GOT3 (cell line): ENCODE results near the gene MBLAC1.

ENCODE experiments used
- DNase-seq: peaks from one replicate; lab custom pipeline; 2025; ENCODE audit warnings: mixed read lengths; lab: John Stamatoyannopoulos, UW

MBLAC1 gene

GRCh38 chr7:100126931-100127865, at the start of gene MBLAC1:
Gene MBLAC1, plus strand, starts transcription at chr7:100126967. Its CDS starts 429 bp downstream, at chr7:100127396.
- DNase-seq = peak; percentile 59

DNA sequence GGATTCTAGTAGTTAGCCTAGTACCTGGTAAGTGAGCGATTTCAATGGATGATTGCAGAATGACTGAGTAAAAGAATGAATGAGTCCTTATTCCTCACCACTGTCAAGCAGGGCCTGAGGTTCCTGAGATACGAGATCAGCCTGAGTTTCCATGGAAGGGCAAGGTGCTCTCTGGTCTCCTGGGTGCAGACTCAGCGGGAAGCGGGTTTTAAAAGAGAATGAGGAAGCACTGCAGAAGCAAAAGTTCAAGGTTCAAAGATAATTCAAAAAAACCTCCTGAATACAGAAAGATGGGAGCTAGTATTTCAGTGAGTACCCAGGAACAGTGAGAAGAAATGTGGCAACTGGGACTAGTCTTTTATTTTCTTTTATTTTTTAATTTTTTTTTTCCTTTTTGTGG, 49.6 kb upstream of the MBLAC1 start:
- DNase-seq = no peak

DNA sequence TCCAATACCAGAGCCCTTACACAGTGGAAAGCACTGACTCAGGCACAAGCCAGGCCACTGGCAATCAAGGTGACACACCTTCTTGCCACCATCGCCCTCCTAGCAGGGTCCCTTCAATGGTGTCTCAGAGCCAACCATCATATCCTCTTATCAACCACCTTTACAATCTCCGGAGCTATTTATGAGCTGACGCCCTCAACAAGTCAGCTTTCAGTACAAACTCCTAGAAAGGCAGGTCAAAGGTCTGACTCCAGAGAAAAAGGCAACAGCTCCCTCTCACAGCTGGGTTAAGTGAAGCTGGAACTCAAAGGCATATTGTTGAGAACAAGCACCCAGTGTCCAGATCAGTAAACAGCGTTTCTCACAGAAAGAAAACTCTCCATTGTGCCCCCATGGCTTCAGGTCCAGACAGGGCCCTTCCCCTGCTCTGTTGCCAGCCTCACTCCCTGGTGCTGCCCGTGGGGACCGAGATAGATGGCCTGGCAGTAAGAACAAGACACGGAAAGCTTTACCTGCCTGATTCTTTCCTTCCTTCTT, 47.7 kb upstream of the MBLAC1 start:
- no peak for DNase-seq

DNA sequence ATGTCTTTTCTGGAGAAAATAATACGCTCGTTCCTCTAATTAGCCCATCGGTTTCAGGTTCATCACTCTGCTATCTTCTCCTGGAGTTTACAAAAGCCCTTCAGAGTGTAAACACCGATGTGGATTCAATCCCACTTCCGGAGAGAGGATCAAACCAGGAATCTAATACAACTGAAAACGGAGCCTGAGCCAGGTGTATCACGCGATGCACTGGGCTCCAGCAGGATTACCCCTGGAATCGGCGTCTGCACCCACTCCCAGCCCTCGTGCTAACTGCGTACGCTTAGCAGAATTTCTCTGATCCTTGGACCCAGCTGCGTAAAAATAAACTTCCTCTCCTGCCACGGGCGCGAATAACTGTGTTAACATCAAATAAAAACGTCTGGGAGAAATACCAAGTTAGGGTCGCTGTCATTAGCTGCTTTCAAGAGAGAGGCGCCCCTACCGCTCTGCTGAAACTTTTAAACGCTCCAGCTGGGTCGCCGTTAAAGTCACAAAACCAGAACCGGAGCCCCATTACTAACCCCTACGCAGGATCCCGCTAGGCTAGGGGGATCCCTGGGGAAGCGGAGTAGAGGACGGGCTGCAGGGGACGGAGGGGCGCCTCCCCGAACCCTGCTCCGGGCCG, 45.7 kb upstream of the MBLAC1 start:
- no peak for DNase-seq

- DNase-seq = peak; percentile 92
These were observed 45.1 kb upstream of the MBLAC1 start, which contains the start of gene ZNF3 for GRCh38 chr7:100081535-100082102. Gene ZNF3, minus strand, starts transcription at chr7:100081723. Its CDS starts 4,366 bp downstream, at chr7:100077357.

- no peak for DNase-seq
These were observed 43.8 kb upstream of the MBLAC1 start for GRCh38 chr7:100082978-100083377.

GRCh38 chr7:100085515-100085914, 41.3 kb upstream of the MBLAC1 start:
- DNase-seq = no peak

- DNase-seq = no peak
These were observed 39.6 kb upstream of the MBLAC1 start for GRCh38 chr7:100087055-100087750.

DNA sequence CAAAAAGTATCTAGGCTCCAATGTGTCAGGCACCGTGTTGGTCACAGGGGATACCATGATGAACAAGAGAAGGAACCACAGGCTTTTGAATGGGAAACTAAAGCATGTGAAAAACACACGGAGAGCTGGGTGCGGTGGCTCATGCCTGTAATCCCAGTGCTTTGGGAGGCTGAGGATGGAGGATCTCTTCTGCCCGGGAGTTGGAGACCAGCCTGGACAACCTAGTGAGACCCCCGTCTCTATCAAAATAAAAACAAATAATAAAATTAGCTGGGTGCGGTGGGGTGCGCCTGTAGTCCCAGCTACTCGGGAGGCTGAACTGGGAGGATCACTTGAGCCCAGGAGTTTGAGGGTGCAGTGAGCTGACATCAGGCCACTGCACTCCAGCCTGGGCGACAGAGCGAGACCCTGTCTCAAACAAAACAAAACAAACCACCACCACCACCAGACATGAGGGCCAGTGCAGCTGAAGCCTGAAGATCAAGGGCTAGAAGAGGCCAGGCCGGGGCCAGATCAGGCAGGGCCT, 38.6 kb upstream of the MBLAC1 start:
- no peak for DNase-seq

GRCh38 chr7:100088621-100089457, 37.9 kb upstream of the MBLAC1 start, which contains the start of gene COPS6:
Gene COPS6, plus strand, starts transcription at chr7:100088969. Its CDS starts 22 bp downstream, at chr7:100088991.
- peak; percentile 17 for DNase-seq

DNA sequence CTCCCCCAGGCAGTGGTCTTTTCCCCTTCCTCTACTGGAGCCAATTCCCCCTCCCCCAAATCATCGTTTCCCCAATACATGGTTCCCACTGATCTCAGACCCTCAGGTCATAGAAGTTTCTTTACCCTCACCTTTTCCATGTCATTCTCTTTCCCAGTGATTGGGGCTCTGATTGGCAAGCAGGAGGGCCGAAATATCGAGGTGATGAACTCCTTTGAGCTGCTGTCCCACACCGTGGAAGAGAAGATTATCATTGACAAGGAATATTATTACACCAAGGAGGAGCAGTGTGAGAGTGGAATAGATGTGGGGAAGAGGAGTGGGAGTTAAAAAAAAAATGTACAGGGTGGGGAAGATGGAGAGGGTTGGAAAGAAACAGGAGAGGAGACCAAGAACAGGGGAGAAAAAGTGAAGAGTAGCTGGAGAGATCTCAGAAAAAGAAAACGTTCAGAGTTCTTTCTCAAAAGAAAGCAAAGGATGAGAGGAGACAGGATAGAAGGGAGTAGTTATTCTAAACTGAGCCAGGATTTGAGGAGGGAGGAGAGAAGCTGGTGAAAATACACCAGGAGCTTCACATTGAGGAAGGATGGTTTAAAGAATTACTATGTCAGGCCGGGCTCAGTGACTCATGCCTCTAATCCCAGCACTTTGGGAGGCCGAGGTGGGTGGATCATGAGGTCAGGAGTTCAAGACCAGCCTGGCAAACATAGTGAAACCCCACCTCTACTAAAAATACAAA, 37.1 kb upstream of the MBLAC1 start:
- no peak for DNase-seq

- DNase-seq = no peak
These were observed 36.0 kb upstream of the MBLAC1 start for GRCh38 chr7:100090527-100091410.

DNA sequence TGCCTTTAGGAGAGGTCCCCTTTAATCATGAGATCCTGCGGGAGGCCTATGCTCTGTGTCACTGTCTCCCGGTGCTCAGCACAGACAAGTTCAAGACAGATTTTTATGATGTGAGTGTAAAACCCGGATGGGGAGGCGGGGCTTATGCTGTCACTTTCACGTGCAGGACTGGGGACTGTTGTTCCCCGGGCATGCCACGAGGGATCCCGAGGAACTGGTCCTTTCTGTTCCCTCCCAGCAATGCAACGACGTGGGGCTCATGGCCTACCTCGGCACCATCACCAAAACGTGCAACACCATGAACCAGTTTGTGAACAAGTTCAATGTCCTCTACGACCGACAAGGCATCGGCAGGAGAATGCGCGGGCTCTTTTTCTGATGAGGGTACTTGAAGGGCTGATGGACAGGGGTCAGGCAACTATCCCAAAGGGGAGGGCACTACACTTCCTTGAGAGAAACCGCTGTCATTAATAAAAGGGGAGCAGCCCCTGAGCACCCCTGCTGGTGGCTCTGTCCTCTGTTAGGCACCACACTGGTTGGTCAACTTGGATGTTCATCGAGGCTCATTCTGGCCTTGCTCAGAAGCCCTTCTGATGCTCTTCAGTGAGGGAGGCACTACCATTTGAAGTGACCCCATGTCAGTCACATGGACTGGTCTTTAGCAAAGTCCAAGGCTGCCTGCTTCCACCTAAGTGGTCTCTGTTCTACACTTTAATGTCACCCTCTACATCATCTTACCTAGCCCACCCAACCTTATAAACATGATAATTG, 35.2 kb upstream of the MBLAC1 start:
- no peak for DNase-seq

DNA sequence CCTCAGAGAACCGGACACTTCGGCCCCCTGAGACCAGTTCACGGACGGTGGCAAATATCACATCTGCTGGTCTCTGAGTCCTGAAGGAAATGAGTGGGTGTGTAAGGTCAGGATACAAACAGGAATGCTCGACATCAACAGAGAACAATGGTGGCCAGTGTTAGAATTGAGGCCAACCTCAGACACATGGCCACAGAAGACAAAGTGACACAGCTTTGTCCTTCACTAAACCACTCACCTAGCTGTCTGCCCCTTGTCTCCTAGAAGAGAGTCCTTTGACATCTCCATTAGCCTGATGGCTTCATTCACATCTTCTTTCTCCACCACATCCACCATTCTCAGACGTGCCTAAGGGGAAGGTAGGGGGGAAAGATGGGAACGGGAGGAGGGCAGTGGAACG, 33.7 kb upstream of the MBLAC1 start:
- DNase-seq = no peak

DNA sequence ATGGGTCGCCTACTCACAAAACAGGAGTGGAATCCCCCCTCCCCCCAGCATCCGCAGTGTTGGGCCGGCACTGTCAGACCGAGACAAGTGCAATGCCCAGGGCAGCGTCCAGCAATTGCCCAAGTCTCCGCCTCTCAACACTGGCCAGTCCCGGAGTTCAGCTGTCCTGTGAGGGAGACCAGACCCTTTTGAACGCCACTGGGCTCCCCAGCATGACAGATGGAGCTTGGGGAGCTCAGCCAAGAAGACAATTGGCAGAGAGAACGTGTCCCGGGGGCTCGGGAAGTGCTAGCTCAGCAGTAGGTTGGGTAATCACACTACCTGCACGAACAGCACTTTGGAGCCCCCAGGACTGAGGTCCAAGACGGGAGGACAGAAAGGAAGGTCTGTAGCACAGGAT, 33.3 kb upstream of the MBLAC1 start:
- no peak for DNase-seq

GRCh38 chr7:100093925-100094486, 32.8 kb upstream of the MBLAC1 start:
- no peak for DNase-seq

- no peak for DNase-seq
These were observed 31.5 kb upstream of the MBLAC1 start for GRCh38 chr7:100095289-100095688.

GRCh38 chr7:100095704-100096103, 31.1 kb upstream of the MBLAC1 start:
- DNase-seq = no peak
